Activated CD4-positive, alpha-beta T cell treated with anti-CD3 and anti-CD28 coated beads, Interleukin-2, Interleukin-6, amounts not matched to agents 100 ng/mL and 50 ng/mL, durations not matched to agents 16 hours and 8 hours (primary cell): Measurements from ENCODE around the gene CIAO2B.
"Not testable (repeated sequence)": the region's sequence is repeated elsewhere in the genome, so short reads cannot be mapped to it uniquely, and the experiment has no call there.

Experiments
- DNase-seq: peaks from one replicate; pipeline ENCODE4 v3.0.0-alpha.2; 2020

Gene CIAO2B

DNA sequence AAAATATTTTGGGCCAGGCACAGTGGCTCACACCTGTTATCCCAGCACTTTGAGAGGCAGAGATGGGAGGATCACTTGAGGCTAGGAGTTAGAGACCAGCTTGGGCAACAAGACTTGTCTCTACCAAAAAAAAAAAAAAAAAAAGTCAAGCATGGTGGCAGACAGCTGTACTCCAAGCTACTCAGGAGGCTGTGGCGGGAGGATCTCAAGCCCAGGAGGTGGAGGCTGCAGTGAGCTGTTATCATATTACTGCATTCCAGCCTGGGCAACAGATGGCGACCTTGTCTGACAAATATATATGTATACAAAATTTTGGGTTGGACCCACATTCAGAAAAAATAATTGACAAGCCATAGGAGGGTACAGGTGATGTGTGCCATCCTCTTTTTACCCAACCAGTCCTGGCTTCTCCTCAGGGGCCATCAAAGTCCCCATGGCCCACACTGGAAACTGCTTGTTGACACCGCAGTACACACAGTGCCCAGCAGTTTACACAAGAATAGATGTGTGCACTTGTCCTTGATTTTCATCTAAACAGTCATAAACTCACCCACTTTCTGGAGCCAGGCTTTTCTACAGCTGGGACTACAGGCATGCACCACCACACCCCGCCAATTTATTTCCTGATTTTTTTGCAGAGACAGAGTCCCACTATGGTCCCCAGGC lies 2.8 kb upstream of the CIAO2B start:
- DNase-seq, result no peak

DNA sequence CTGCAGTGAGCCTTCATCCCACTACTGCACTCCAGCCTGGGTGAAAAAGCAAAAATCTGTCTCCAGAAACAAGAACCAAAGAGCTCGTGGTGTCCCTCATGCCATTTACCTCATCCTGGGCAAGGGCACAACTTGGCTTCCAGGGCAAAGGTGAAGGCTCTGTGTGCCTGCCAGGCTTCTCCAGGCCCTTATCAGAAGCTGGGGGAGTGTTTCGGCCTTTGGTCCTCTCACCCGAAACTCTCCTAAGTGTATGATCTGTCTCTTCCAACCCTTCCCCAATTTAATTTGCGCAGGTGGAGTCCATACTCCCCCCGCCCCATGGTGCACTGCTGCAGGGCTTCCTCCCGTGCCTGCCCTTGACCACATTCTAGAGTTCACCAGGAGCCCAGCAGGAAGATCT lies 2.3 kb upstream of the CIAO2B start:
- DNase-seq, result no peak

DNA sequence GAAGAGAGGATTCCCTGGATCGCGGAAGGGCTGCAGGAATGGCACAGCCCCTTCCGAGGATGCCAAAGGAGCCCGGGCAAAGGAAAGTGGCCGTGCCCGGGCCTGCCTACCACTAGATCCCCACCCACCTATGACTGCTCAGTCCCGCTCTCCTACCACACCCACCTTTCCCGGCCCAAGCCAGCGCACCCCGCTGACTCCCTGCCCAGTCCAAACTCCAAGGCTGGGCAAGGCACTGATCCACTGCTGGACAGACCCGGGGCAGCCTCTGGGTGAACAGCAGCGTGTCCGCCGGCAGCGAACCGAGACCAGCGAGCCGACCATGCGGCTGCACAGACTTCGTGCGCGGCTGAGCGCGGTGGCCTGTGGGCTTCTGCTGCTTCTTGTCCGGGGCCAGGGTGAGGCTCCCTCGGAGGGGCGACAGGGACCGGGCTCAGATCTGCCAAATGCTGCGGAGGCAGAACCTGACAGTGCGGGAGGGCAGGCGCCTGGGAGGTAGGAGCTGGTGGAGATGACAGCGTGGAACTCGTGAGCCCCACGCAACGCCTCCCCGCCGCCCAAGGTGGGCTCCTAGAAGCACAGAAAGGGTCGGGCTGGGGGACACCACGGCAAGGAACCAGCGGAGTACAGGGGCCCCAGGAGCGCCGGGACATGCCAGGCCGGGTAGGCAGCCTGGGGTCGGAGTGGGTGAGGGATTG lies 1.3 kb upstream of the CIAO2B start, which contains the start of gene CES2:
TSS of gene CES2 (plus strand) at position 203 of the 698 bp plus-strand sequence. CDS start at position 323, 120 bp downstream.
- DNase-seq, result no peak

DNA sequence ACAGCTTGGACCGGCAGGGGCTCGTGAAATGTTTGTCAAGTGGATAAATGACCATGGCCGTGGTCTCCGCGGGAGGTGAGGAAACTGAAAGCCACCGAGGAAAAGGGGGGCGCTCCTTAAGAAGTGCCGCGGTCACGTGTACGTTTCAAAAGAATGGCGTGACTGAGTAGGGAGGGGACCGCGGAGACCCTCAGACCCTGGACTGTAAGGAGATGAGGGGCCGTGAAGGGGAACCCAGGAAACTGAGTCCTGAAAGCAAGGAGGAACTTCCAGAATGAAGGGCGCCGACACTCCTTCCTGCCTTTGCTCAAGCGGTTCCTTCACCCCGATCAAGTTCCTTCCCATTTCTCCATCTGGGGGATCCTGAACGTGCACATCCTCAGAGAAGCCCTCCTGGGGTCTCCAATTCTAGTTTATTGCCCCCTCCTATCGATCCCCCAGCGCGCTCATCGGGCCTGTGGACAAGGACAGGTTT lies 674 bp upstream of the CIAO2B start:
- DNase-seq, result not testable (repeated sequence)

DNA sequence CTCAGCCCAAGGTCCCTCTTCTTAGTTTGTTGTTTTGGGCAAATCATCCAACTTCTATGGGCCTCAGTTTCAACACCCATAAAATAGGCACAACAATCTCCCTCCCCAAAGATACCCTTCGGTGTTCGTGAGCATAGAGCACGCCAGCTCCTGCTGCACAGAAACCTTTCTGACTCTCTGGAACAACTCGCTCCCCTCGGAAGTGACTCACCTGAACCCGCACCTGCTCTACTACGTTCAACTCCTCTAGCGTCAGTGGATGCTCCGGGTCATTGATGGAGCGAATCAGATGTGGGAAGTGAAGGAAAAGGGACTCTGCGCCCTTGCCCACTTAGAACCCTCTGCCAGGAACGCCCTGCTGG lies 445 bp downstream of the CIAO2B start:
- peak; percentile 45 for DNase-seq

DNA sequence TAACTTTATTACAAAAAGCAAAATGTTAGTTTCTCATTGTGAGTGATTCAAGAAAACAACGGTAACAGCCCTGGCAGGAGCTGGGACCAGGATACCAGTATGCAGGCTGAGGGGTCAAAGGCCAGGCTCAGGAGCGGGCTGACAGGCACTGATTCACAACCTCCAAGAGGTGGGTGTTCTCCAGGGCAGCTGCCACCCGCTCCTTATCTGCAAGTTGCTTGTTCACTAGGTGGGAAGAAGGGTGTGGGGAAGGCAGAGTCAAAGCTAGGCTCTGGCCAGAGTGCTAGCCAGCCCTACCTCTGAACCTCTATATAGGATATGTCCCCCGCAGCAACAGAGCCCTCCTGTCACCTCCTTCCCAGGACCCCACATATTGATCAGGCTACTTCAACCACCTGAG lies 2.1 kb downstream of the CIAO2B start:
- DNase-seq, result no peak

DNA sequence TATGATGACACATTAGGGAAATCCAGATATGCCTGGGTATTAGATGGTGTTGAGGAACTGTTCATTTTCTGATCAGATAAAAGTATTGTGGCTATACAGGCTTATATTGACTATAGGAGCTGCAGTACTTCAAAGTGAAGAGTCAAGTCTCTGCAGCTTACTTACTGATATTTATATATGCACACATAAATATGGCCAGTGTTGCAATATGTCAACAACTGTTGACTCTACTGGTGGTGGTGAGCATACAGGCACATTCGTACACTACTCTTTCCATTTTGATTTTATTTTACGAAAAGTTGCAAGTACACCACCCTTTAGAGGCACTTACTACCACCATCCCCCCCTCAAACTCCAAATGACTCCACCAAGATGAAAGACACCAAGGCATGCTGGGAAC lies 2.5 kb downstream of the CIAO2B start:
- no peak for DNase-seq

DNA sequence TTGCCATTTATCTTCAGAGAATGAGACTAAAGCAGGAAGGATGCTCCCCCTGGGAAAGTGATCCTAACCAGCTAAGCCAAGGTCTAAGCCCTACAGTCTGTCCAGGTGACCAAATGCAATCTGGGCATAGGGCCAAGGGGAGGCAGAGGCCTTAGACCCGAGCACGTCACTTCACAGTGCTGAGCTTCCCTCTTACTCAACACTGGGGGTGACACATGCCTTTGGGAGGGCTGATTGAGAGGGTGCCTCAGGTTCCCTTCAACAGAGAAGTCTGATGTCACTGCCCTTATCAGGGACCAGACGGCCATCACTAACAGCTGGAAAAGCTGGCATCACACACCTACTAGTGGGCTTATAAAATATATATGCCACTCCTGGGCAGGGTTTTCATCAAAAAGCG lies 4.0 kb downstream of the CIAO2B start:
- DNase-seq, result no peak

DNA sequence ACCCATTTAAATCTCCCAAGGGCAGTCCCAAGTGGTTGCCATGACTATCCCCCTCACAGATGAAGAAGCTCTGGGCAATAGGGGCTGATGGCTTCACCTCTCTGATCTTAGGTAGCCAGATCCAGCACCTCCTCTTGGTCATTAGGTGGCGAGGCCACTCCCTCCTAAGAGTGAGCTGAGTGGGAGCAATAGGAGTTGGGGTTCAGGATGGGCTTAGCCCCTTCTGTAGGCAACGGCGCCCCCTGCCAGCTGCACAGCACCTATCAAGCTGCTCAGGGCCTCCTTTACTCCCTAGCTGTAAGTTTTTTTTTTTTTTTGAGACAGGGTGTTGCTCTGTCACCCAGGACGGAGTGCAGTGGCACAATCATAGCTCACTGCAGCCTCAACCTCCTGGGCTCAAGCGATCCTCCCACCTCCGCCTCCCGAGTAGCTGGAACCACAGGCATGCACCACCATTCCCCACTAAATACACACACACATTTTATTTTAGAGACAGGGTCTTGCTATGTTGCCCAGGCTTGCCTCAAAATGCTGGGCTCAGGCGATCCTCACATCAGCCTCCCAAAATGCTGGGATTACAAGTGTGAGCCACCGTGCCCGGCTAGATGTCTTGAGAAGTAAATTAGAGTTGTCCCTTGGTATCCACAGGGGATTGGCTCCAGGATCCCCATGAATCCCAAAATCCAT lies 5.4 kb downstream of the CIAO2B start:
- DNase-seq, result peak; percentile 58

DNA sequence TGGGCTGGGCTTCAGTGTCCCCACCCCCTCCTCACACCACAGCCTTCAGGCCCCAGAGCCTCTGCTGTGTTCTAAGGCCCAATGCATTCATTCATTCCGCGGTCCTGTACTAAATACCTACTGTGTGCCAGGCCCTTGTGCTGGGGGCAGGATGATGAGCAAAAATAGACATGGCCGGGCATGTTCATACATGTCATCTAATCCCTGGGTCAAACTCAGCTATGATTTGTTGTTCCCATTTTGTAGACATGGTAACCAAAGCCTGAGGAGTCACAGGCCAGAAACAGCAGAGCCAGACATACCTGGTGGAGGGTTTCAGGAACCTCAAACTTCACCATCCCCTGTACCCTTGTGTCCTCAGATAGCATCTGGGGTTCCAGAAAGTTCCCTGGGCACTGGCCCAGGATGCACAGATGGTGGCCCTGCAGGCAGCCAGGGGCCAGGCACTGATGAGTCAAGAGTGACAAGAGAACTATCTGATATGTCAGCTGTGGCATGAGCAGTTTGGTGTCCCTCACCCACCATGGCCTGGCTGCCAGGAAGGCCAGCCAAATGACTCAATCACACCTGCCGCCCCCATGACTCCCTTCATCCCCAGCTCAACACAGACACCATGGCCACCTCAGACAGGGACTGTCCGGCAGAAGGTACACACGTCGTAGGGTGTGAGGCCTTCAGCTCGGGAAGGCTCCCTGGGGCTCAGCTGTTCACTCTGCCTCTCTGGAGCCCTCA lies 6.1 kb downstream of the CIAO2B start:
- DNase-seq, result no peak

DNA sequence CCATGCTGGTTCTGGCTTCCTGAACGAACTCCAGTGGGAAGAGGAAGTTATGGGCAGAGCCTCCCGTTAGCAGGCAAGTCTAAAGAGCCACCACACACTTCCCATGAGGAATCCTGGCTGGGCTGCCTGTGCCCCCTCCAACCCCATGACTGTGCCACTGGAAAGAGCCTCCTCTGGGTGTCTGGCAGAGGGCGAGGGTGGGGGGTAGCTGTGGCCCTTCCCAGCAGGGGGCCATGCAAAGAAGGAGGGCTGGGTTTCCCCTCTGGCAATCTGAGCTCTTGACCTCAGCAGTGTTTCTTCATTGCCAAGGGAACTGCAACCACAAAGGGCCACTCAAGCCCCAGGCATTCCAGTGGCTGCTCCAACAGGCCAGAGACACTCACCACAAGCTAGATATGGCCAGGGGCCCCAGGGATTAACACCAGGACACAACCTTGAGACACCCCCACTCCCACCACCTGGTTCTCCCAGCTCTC lies 7.2 kb downstream of the CIAO2B start:
- no peak for DNase-seq

DNA sequence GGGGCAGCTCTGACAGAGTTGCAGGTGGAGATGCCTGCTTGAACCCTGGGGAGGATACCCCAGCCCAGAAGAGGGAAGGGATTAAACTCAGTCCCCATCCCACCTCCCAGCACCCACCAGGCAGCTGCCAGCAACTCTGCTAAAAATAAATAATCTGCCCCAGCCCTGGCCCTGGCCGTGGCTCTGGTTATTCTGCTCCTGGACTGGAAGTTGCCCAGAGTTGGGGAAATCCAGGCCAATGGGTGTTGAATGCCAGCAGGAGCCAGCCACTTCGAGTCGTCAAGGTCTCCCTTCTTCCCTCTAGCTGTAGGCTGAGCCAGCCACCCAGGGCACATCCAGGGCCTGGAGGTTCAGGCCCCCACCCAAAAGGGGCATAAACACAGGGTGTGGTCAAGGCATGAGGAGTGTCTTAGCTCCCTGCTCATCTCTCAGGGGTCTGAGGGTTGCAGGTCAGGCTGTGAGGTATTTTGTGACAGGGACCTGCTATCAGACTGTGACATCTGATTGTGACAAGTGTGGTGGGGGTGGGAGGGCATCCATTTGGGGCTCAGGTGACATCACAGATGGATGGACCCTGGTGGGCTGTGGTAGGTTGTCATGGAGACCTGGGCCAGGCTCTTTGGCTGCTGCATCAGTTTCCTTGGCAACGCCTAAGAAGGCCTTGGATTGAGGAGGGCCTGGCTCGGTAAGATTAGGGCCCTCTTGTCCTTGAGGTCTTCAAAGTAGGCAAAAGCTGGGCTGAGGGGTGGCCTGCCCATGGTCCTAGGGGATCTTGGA lies 7.8 kb downstream of the CIAO2B start:
- DNase-seq, result no peak

DNA sequence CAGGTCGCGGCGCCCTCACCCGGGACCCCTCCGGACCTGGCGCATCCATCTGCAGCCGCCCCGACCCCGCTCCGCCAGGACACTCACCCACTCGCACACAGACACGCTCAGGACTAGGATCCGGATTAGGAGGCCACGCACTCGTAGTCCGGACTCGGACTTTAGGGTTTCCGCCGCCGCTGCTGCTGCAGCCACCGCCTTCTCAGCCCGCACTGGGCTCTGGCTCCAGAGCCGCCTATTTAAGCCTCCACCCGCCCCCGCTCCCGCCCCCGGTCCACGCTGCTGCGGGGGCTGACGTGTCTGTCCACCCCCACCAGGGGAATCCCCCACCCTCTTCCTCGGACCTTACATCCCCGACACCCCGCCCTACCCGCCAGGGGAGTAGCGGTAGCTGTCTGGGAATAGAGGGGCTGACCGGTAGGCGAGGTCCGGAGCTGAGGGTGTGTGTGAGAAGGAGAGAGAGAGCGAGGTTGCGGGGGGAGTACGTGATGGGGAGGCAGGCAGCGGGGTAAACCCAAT lies 8.8 kb downstream of the CIAO2B start, which contains the start of gene RRAD:
TSS of gene RRAD (minus strand) at position 214 of the 519 bp plus-strand sequence. CDS start 356 bp downstream, outside the sequence.
- no peak for DNase-seq

DNA sequence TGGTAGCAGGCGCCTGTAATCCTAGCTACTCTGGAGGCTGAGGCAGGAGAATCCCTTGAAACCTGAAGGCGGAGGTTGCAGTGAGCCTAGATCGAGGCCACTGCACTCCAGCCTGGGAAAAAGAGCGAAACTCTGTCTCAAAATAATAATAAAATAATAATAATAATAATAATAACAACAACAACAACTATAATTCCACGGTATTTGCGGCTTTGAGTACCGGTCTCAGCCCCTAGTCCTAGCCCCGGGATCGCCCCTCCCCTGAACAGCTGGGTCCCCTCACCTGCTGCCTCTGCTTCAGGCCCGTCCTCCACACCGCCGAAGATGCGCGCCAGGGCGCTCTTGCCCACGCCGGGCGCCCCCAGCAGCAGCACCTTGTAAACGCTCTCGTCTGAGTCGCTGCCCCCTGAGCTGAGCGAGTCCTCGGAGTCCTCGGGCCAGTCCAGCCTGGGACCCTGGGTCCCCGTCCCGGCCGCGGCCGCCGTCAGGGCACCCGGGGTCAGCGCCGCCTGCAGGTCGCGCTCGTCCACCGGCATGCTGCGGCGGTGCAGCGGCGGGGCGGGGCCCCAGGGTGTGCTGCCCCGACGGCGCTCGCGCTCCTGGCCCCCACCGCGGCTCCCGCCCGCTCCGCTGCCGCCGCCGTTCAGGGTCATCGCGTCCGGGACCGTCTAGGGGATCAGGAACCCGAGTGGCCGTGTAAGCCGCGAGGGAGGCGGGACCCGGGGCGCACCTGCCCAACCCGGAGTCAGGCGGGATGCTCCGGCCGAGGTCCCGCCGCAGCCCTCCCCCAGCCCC lies 9.5 kb downstream of the CIAO2B start:
- DNase-seq, result peak; percentile 44

DNA sequence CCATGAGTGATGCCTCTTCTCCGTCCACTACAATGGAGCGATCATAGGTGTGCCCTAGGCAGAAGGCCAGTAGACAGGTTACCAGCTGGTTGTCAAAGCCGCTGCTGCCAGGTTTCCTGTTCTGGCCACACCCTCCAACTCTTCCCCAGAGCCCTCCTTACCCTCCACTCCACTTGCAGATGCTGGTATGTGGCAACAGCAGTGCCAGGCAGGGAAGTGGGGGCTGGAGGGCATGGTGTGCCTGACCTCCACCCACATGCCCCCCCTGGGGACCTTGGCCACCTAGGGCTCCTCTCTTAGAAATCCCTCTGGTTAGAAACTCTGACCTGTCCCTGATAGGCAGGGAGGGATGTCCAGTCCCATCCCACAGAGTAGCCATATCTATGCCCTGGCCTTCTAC lies 10.3 kb downstream of the CIAO2B start:
- no peak for DNase-seq

DNA sequence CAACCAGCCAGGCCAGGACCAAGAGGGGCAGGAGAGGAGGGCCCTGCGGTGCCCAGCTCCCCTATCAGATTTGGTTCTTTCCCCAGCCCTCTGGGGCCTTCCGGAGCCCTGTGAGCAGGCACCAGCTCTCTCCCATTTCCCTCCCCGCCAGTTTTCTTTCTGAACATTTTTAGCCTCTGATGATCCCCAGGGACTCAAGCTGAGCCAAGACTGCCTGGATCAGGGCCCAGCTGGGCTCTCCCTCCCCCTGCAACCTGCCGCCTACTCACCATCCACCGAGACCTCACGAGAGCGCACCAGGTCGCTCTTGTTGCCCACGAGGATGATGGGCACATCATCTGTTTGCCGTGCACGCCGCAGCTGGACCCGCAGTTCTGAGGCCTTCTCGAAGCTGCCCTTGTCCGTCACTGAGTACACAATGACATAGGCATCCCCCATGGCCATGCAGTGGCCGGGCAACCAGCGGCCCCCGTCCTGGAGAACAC lies 10.9 kb downstream of the CIAO2B start:
- no peak for DNase-seq

DNA sequence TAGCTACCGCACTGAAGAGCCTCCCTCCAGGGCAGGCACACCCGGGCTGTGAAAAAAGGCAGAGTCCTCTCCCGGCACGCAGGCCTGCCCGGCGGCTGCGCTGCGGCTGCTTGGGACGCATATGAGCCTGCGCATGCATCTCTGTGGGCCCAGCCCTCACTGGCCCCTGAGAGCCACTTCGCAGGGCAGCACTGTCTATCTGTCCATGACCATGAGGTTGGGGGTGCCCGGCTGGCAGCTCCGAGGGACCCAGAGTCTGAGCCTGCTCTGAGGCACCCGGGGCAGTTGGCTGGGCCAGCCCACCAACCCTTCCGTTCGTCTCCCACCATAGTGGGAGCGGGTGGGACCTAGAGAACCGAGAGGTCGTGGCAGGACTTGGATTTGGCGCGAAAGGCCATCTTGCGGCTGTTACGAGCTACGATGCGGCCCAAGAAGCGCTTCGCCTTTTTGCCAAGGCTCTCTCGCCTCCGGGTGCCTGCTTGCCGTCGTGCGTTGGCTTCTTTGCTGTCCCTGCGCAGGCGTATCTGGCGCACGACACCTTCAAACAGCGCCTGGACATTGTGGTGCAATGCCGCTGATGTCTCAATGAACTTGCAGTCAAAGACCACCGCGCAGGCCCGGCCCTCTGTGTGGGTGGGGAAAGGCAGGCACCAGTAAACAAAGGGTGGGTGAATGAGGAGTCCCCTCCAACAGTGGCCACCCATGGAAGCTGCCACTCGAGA lies 12.3 kb downstream of the CIAO2B start:
- DNase-seq, result no peak

DNA sequence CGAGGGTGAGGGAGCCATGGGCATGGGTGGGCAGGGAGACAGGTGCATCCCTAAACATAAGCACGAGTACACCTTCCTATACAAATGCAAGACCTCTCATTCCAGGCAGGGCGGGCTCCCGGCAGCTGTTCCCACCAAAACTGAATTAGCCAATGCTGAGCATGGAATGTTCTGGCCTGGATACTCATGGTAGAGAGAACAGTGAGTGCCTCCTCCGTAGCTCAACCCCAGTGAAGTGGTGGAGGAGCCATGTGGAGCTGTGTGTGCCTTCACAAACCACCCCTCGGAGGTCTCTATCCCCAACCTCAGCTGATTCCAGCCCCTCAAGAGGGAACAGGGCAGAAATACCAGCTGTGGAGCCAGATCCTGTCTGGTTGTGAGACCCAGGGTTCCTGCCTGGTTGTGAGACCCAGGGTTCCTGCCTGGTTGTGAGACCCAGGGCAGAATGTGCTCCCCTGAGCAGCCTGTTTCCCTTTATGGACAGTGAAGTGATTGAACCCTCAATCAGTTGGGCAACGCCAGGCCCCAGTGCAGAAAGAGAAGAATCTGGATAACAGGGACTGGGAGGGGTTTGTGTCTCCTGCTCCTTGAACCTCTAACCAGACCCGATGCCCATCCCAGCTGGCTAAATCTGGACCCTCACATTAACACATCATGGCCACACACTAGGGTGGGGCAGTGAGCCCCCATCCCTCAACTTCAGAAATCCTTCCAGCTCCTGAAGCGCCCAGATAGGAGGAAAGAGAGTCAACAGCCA lies 13.1 kb downstream of the CIAO2B start:
- DNase-seq, result no peak

DNA sequence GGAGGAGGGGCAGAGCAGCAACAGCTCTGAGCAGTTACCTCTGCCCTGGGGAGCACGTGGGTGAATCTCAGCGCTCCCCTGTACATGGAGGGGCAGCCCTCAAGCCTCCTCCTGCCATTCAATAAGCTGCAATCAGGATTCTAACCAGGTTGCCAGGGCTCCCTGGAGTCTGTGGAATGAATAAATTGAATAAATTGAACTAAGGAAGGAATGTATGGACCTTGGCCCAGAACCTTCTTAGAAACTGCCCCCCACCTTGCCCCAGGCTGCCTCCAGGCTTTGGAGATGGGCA lies 14.0 kb downstream of the CIAO2B start:
- no peak for DNase-seq
